GM23338 (cell line): Measurements from ENCODE around the gene PROSER1. TPM values are rescaled to one million over a fixed set of nuclear protein-coding genes. Genes with fewer than 3 reads are reported as not detected.
A peak's percentile ranks its signal among the peaks of the same experiment; 100 is the strongest.

ENCODE experiments used
- ATAC-seq: fragments of 200-7000 bp; cut with Tn5 transposase; 3 replicates; pipeline ENCODE4 v1.9.1; 2020
- DNase-seq: peaks from one replicate; pipeline ENCODE4 v3.0.0-alpha.2; 2015; ENCODE audit warnings: low spot score
- H2AFZ ChIP-seq: fragments of 200-600 bp; sonication (generic); 2 replicates; pipeline ENCODE4 v1.8.0; 2016; ENCODE audit warnings: antibody characterized with exemption, mild to moderate bottlenecking, moderate library complexity
- H3F3A ChIP-seq: fragments of 200-600 bp; sonication (generic); replicated peaks from 2 replicates; pipeline ENCODE4 v1.8.0; 2017; ENCODE audit warnings: antibody characterized with exemption, mixed run types, low read depth
- H3K27ac ChIP-seq: fragments of 200-600 bp; sonication (generic); 2 replicates; pipeline ENCODE4 v1.6.1; 2016; ENCODE audit warnings: low read depth
- H3K27me3 ChIP-seq: fragments of 200-600 bp; sonication (generic); 2 replicates; pipeline ENCODE4 v1.8.0; 2016; ENCODE audit warnings: mild to moderate bottlenecking, mixed run types, moderate library complexity; ENCODE audit not compliant: insufficient read depth
- H3K36me3 ChIP-seq: fragments of 200-600 bp; sonication (generic); 2 replicates; pipeline ENCODE4 v1.8.0; 2016; ENCODE audit warnings: mild to moderate bottlenecking; ENCODE audit not compliant: insufficient read depth
- H3K4me1 ChIP-seq: fragments of 200-600 bp; sonication (generic); 2 replicates; pipeline ENCODE4 v1.8.0; 2016; ENCODE audit warnings: mild to moderate bottlenecking, moderate library complexity; ENCODE audit not compliant: insufficient read depth
- H3K4me2 ChIP-seq: fragments of 200-600 bp; sonication (generic); 2 replicates; pipeline ENCODE4 v1.7.1; 2017; ENCODE audit warnings: mixed run types
- H3K4me3 ChIP-seq: fragments of 200-600 bp; sonication (generic); 2 replicates; pipeline ENCODE4 v1.6.1; 2016; ENCODE audit warnings: mixed run types
- H3K79me2 ChIP-seq: fragments of 200-600 bp; sonication (generic); replicated peaks from 2 replicates; pipeline ENCODE4 v1.8.0; 2017; ENCODE audit warnings: mild to moderate bottlenecking; ENCODE audit not compliant: insufficient read depth
- H3K9me2 ChIP-seq: fragments of 200-600 bp; sonication (generic); 2 replicates; pipeline ENCODE4 v1.8.0; 2017; ENCODE audit not compliant: insufficient read depth
- H4K20me1 ChIP-seq: fragments of 200-600 bp; sonication (generic); replicated peaks from 2 replicates; pipeline ENCODE4 v1.8.0; 2017; ENCODE audit warnings: mild to moderate bottlenecking; ENCODE audit not compliant: insufficient read depth
- H3K27ac Mint-ChIP-seq: 2 replicates; pipeline ENCODE4 v1.8.0; 2020; ENCODE audit warnings: inconsistent platforms, mild to moderate bottlenecking, moderate library complexity, mixed read lengths
- H3K27me3 Mint-ChIP-seq: 3 replicates; pipeline ENCODE4 v1.8.0; 2022; ENCODE audit warnings: low read depth, mild to moderate bottlenecking, moderate library complexity, mixed read lengths, inconsistent platforms; ENCODE audit not compliant: insufficient read depth, poor library complexity
- H3K36me3 Mint-ChIP-seq: 3 replicates; pipeline ENCODE4 v1.8.0; 2021; ENCODE audit warnings: low read depth, mild to moderate bottlenecking, inconsistent platforms, moderate library complexity, mixed read lengths
- H3K4me1 Mint-ChIP-seq: 3 replicates; pipeline ENCODE4 v1.8.0; 2020; ENCODE audit warnings: mild to moderate bottlenecking, inconsistent platforms, mixed read lengths
- H3K4me3 Mint-ChIP-seq: 3 replicates; pipeline ENCODE4 v1.8.0; 2021; ENCODE audit warnings: moderate library complexity, mild to moderate bottlenecking, inconsistent platforms, mixed read lengths
- H3K9me3 Mint-ChIP-seq: 3 replicates; pipeline ENCODE4 v1.8.0; 2020; ENCODE audit warnings: moderate library complexity, mild to moderate bottlenecking, inconsistent platforms, mixed read lengths
- CREB1 ChIP-seq: fragments of 250-450 bp; sonication (Bioruptor Pico); IDR thresholded peaks from 2 replicates; pipeline ENCODE4 v1.5.0; 2020; ENCODE audit warnings: low read depth, mild to moderate bottlenecking, moderate library complexity
- ETS1 ChIP-seq: IDR thresholded peaks from 2 replicates; pipeline ENCODE4 v1.6.1; 2016; ENCODE audit warnings: antibody characterized with exemption
- EZH2 ChIP-seq: fragments of 200-600 bp; sonication (generic); IDR thresholded peaks from one replicate; pipeline ENCODE4 v1.8.0; 2017; ENCODE audit warnings: antibody characterized with exemption, mild to moderate bottlenecking, low read depth; ENCODE audit not compliant: unreplicated experiment
- EZH2phosphoT487 ChIP-seq: fragments of 200-600 bp; sonication (generic); IDR thresholded peaks from one replicate; pipeline ENCODE4 v1.8.1; 2018; ENCODE audit warnings: antibody characterized with exemption; ENCODE audit not compliant: unreplicated experiment
- JUNB ChIP-seq: IDR thresholded peaks from one replicate; pipeline ENCODE4 v1.6.1; 2016; ENCODE audit warnings: antibody characterized with exemption; ENCODE audit not compliant: unreplicated experiment
- NANOG ChIP-seq: IDR thresholded peaks from 2 replicates; pipeline ENCODE4 v1.6.1; 2016; ENCODE audit warnings: antibody characterized with exemption, borderline replicate concordance
- REST ChIP-seq: IDR thresholded peaks from one replicate; pipeline ENCODE4 v1.6.1; 2018; ENCODE audit warnings: antibody characterized with exemption; ENCODE audit not compliant: unreplicated experiment
- STAT1 ChIP-seq: IDR thresholded peaks from one replicate; pipeline ENCODE4 v1.6.1; 2016; ENCODE audit warnings: antibody characterized with exemption; ENCODE audit not compliant: unreplicated experiment
- ZNF331 ChIP-seq: fragments of 250-450 bp; sonication (Bioruptor Pico); IDR thresholded peaks from 2 replicates; pipeline ENCODE4 v1.5.0; 2020; ENCODE audit warnings: low read depth, mild to moderate bottlenecking, moderate library complexity
- ZNF462 ChIP-seq: fragments of 250-450 bp; sonication (Bioruptor Pico); IDR thresholded peaks from 2 replicates; pipeline ENCODE4 v1.5.0; 2020; ENCODE audit warnings: mild to moderate bottlenecking, moderate library complexity
- polyA plus RNA-seq: library from polyadenylated mRNA; unstranded; fragments of >200 nt; fragmentation: Nextera tagmentation; extraction: Ambion mirVana; gene quantifications from 2 replicates; pipeline ENCODE4 v1.2.1, GENCODE V29; 2016
- total RNA-seq: library from RNA; depleted of rRNA; stranded (reverse); fragments of >200 nt; shearing (Covaris generic); gene quantifications from 2 replicates; pipeline ENCODE4 v1.2.3, GENCODE V29; 2014

The PROSER1 gene
- total and polyA plus RNA-seq, 2 experiments from 2014 or later: 64.9 to 116 TPM

GRCh38 chr13:38980750-38981078 lies 57.2 kb downstream of the PROSER1 start:
- no peak overlapping the region for H3K27ac ChIP-seq
- peak overlapping the region; percentile 11 for H3K4me2 ChIP-seq

More at GRCh38 chr13:38980750-38981078, 57.2 kb downstream of the PROSER1 start:
- Mint-ChIP-seq H3K9me3 (peaks cover 10% of the 10 kb centered on the region), H3K36me3 (peaks cover 7% of the 10 kb centered on the region; the same call in 2 of the 3 replicates), H3K4me1 (peaks cover 16% of the 10 kb centered on the region), H3K27me3 (no peaks in the 10 kb centered on the region), H3K27ac (no peak overlapping the region), H3K4me3 (no peak overlapping the region)
- peak overlapping the region; percentile 67 for H2AFZ ChIP-seq
- TF ChIP-seq EZH2: no peak
- TF ChIP-seq ETS1: no peak
- no peak for TF ChIP-seq ZNF331
- no peak for TF ChIP-seq EZH2phosphoT487
- no peak for TF ChIP-seq NANOG
- TF ChIP-seq REST: no peak
- TF ChIP-seq CREB1: no peak
- TF ChIP-seq STAT1: no peak
- no peak for TF ChIP-seq ZNF462 (CRISPR knock-in tag)
- no peak for TF ChIP-seq JUNB
- DNase-seq (no peak), ATAC-seq (no peak; the same call in none of the 3 replicates)
- H4K20me1 ChIP-seq: no peaks in the 10 kb centered on the region
- H3K79me2 ChIP-seq: no peaks in the 10 kb centered on the region
- no peak overlapping the region for H3K4me3 ChIP-seq
- H3K4me1 ChIP-seq: peaks cover 22% of the 10 kb centered on the region
- no peaks in the 10 kb centered on the region for H3F3A ChIP-seq
- peaks cover 5% of the 10 kb centered on the region; the same call in 1 of the 2 replicates for H3K9me2 ChIP-seq
- no peaks in the 10 kb centered on the region for H3K27me3 ChIP-seq
- no peaks in the 10 kb centered on the region for H3K36me3 ChIP-seq
